ENCODE measurements around the gene NTN3. TPM values are rescaled to one million over a fixed set of nuclear protein-coding genes. Genes with fewer than 3 reads are reported as not detected.
"Not testable (repeated sequence)": the region's sequence is repeated elsewhere in the genome, so short reads cannot be mapped to it uniquely, and the experiment has no call there.

The NTN3 gene
- total RNA-seq, 1 experiment from 2014 or later = not detected

DNA sequence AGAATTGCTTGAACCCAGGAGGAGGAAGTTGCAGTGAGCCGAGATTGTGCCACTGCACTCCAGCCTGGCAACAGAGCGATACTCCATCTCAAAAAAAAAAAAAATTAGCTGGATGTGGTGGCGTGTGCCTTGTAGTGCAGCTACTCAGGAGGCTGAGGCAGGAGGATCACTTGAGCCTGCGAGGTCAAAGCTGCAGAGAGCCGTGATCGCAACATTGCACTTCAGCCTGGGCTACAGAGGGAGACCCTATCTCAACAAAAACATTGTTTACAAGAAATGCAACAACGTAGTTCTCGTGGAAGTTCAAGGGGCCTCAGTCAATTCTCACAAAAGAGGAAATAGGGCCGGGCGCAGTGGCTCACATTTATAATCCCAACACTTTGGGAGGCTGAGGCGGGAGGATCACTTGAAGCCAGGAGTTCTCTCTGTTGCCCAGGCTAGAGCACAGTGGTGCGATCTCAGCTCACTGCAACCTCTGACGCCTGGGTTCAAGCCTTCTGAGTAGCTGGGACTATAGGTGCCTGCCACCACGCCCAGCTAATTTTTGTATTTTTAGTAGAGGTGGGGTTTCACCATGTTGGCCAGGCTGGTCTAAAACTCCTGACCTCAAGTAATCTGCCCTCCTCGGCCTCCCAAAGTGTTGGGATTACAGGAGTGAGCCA, 29.8 kb upstream of the NTN3 start:
- not testable (repeated sequence) for DNase-seq (ENCODE audit: low spot score)

DNA sequence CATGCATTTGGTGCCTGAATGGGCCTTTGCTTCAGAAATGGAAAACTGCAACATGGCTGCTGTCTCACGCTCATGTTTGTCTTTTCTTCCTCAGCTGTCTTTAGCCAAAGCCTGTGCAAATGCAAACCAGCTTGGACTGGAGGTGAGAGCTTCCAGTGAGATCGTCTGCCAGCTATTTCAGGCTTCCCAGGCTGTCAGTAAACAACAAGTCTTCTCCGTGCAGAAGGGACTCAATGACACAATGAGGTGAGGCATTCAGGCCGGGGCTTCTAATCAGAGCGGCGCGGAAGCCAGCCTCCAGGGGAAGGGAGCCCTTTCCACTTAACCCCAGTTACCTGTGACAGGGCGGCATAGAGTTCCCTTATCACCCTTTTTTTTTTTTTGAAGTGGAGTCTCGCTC, 27.5 kb upstream of the NTN3 start:
- DNase-seq (ENCODE audit: low spot score) = no peak

DNA sequence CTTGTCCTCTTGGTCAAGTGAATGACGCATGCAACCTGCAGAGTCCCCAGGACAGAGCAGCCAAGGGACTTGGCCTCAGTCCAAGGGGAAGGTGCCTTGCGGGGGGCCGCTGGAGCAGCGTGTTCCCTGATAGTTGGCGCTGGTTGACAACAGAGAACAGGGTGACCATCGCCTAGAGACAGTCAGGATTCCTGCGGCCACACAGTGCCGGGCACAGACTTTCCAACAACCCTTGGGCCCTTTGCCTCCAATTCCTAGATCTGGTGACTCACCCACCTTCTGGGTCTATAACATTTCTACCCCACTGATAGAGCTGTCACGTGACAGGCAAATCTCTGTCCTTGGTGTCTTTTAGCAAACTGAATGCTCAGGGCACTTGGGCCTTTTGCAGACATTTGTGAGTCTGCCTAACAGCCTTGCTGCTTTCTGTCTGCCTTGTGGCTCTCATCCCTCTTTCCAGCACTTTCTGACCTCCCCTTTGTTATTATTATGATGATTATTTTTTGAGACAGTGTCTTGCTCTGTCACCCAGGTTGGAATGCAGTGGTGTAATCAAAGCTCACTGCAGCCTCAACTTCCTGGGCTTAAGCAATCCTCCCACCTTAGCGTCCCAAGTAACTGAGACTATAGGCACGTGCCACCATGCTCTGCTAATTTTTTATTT, 23.0 kb upstream of the NTN3 start:
- no peak for DNase-seq (ENCODE audit: low spot score)

DNA sequence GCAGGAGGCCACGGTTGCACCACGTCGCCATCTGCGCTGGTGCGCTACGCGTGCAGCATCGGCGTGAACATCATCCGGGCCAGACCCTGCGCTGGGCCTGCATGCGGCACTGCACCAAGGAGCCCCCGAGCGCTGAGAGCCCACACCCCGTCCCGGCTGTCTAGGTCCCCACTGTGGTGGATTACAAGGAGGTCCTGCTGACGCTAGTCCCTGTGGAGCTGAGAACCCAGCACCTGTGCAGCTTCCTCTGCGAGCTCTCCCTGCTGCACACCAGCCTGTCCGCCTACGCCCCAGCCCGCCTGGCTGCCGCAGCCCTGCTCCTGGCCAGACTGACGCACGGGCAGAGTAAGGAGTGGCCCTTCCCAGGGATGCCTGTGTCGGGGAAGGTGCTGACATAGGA, 22.0 kb upstream of the NTN3 start:
- no peak for DNase-seq (ENCODE audit: low spot score)

DNA sequence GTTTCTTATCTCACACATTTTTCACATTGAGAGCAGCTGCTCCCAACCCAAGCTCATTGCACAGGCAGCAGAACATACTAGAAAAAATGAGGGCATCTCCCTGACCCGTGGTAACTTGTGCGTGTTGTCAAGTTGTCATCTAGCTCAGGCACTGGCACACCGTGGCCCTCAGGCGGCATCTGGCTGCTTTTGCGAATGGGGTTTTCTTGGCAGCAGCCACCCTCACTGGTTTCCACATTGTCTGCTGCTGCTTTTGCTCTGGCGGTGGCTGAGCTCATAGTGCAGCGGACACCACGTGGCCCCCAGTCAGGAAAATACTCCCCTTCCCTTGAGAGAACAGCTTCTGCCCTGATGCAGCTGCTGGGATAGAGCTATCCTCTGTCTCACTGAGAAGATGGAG, 20.6 kb upstream of the NTN3 start:
- DNase-seq (ENCODE audit: low spot score) = no peak

DNA sequence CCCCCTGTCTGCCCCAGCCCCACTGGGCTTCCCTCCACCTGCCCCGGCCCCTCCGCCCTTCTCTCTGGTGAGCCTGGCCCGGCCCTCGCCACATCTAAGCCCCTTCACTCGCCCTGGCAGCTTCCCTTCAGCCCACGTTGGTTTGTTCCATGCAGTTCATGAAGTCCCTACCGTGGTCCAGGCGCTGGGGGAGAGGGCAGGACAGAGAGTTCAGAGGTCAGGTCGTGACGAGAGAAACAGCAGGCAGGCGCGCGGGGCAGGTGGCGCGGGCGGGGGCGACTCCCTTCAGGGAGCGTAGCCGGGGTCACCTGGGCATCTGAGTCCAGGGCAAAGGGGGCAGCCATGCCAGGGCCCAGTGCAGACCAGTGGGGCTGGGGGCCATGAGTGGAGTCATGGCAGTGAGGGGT, 20.1 kb upstream of the NTN3 start:
- no peak for DNase-seq (ENCODE audit: low spot score)

DNA sequence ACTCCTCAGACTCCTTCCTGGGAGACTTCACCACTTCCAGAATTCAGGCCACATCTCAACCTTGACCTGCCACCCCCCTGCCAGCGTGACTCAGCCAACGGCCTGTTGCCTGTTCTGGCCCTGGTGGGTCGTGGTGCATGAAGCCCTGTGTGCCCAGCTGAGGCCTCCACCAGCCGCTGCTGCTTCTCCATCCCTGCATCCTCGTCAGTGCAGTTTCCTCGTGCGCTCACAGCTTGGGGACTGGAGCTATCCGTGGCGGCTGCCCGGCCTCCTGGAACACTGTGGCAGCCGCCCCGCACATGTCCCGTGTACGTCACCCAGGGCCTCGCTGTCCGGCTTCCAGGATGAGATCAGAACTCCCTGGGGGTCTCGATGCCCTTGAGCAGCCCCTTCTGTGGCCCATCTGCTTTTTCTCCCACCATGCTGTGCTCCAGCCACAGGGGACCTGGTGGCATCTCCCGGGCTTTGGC, 19.2 kb upstream of the NTN3 start:
- DNase-seq (ENCODE audit: low spot score) = no peak

DNA sequence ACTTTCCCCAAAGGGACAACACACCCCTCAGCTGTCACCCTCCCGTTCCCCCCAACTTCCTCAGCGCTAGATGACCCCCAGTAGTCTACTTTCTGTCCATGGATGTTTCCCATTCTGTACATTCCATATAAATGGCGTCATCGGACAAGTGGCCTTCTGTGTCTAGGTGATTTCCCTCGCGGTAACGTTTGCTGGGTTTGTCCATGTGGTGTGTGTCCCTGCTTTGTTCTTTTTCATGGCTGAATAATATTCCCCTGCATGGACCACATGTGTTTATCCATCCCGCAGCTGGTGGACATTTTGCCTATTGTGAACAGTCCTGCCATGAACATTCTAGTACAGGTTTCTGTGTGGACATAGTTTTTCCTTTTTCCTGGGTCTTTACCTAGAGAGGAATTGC, 18.4 kb upstream of the NTN3 start:
- no peak for DNase-seq (ENCODE audit: low spot score)

DNA sequence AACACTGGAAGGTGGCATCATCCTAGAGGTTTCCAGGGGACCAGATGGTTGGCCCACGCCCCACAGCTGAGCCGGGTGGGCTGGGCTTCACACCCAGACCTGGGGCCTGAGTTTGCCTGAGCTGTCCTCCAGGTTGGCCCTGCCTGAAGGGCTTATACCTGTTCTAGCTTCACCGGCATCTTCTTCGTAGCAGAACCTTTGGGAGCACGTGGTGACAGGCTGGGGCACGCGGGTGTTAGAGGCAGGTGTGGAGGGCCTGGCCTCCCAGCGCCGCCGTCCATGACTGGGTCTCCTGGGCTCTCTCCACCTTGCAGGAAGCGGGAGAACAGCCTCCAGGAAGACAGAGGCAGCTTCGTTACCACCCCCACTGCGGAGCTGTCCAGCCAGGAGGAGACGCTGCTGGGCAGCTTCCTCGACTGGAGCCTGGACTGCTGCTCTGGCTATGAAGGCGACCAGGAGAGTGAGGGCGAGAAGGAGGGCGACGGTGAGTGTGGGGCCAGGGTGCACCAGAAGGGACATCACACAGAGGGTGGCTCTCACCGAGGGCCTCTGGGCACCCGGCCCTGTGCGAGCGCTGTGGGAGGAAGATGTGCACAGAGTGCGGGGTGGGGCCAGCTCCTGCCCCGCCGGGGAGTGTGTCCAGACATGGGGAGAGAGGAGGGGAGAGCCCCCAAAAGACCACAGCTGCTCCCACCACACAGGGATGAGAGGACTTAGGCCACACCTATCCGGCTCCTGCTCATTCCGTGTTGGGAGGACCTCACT, 15.8 kb upstream of the NTN3 start:
- DNase-seq (ENCODE audit: low spot score) = no peak

DNA sequence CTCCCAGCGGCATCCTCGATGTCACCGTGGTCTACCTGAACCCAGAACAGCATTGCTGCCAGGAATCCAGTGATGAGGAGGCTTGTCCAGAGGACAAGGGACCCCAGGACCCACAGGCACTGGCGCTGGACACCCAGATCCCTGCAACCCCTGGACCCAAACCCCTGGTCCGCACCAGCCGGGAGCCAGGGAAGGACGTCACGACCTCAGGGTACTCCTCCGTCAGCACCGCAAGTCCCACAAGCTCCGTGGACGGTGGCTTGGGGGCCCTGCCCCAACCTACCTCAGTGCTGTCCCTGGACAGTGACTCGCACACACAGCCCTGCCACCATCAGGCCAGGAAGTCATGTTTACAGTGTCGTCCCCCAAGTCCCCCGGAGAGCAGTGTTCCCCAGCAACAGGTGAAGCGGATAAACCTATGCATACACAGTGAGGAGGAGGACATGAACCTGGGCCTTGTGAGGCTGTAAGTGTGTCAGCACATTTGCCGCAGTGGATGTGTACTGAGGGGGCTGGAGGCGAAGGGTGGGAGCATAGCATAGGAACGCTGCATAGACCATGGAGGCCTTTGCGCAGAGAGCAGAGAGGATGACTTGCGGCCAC, 14.4 kb upstream of the NTN3 start:
- DNase-seq (ENCODE audit: low spot score) = no peak

DNA sequence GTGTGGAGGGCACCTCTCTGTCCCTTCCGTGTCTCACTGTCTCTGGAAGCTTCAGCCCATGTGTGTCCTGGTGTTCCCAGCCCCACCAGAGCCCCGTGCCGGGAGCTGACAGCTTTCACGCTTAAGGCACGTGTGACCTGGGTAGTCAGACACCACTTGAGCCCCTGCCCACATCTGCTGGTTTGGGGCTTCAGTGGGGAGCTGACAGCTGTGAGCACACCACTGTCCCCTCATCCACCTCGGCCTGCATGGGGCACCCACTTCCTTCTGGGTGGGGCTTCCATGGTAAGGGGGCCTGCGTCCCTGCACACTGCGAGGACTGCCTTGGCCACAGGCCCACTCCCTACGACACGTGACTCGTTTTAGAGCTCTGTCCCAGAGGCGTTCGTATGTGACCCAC, 13.8 kb upstream of the NTN3 start:
- DNase-seq (ENCODE audit: low spot score) = no peak

DNA sequence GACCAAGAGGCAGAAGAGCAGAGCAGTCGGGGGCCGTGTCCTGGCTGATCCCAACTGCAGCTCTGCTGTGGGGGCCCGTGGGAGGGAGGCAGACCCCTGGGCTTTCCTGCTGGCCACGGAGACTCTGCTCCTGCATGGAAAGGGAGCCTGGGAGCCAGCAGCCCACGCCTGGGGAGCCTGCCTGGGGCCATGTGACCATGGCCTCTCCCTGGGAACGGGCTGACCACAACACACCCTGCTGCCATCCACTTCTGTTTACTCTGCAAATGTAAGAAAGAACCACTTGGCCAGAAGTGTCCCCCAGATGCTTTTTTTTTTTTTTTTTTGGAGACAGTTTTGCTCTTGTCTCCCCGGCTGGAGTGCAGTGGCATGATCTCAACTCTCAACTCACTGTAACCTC, 13.2 kb upstream of the NTN3 start:
- DNase-seq (ENCODE audit: low spot score) = no peak

DNA sequence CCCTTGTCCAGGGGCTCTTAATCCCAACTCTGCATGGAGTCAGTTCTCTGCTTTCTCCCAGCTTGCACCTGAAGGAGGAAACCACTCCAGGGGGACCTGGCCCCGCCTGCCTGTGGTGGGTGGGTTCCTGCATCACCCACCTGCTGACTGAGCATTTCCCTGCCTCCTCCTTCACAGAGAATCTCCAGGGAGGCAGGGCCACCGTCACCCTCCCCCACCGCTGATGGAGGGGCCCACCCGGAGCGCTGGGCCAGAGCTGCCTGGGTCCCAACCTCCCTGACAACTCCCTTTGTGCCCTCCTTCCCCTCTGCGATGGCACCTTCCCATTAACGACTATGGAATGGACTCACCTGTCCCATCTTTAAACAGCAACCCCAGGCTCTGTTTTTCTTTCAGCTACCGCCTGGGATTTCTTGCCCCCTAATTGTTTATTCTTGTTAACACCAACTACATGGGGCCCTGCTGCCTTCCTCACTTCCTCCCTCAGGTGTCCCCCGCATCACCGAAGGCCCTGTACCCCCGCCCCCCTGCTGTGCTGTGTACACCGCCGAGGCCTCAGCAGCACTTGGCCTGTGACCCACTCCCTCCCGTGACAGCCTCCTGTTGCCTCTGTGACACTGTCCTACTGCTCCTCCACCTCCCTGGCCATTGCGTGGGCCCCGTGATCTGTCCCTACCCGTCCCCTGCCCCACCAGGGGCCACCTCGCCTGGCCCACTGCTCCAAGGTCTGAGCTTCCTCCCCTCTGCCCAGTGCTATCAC, 12.0 kb upstream of the NTN3 start:
- peak; percentile 31 for DNase-seq (ENCODE audit: low spot score)

DNA sequence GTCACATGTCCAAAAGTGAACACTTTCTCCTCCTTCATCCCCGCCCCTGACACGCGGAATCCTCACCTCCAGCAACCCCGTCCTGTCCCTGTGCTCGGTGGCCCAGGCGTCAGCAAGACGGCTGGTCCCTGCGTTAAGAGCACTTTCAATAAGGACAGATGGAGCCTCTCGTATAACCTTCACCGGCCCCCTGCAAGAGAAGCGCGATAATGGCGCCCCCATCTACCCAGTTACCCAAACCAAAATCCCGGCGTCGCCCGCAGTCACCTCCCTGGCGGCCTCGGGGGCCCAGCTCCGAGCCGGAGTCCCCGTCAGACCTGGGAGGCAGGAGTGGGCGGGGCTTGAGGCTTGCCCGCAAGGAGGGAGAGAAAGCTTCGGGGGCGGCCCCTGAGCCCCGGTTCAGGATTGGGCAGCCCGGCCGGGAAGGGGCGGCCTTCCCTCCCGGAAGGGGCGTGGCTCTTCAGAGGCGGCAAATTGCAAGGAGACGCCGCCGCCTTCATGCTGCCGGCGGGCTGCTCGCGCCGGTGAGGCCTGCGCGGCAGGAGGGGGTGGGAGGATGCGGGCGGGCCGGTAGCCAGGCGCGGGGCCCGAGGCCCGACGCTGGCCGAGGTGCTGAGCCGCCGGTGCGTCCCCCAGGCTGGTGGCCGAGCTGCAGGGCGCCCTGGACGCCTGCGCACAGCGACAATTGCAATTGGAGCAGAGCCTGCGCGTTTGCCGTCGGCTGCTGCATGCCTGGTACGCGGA, 11.3 kb upstream of the NTN3 start, which contains the start of gene TEDC2:
TEDC2 (plus strand) TSS at position 463 of the 744 bp plus-strand sequence; CDS start at position 499, 36 bp downstream.
- DNase-seq (ENCODE audit: low spot score) = peak; percentile 96

DNA sequence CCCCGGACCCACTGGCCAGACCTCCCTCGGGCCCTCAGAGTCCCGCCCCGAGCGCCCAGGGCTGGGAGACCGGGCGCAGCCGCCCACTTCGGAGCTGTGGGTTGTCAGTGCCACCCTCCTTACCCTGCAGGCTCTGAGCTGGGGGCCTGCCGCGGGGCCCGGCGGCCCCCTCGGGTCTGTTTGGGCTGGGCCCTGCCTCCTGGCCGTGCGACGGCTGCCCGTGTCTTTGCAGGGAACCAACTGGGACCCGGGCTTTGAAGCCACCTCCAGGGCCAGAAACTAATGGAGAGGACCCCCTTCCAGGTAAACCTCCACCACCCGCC, 10.7 kb upstream of the NTN3 start:
- no peak for DNase-seq (ENCODE audit: low spot score)

DNA sequence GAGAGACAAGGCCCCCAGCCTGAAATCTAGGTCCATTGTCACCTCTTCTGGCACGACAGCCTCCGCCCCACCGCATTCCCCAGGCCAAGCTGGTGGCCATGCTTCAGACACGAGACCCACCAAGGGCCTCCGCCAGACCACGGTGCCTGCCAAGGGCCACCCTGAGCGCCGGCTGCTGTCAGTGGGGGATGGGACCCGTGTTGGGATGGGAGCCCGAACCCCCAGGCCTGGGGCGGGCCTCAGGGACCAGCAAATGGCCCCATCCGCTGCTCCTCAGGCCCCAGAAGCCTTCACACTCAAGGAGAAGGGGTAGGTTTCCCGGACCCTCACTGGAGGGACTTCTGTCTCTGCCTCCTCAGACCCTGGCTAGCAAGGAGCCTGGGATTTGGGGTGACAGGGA, 10.2 kb upstream of the NTN3 start:
- no peak for DNase-seq (ENCODE audit: low spot score)

DNA sequence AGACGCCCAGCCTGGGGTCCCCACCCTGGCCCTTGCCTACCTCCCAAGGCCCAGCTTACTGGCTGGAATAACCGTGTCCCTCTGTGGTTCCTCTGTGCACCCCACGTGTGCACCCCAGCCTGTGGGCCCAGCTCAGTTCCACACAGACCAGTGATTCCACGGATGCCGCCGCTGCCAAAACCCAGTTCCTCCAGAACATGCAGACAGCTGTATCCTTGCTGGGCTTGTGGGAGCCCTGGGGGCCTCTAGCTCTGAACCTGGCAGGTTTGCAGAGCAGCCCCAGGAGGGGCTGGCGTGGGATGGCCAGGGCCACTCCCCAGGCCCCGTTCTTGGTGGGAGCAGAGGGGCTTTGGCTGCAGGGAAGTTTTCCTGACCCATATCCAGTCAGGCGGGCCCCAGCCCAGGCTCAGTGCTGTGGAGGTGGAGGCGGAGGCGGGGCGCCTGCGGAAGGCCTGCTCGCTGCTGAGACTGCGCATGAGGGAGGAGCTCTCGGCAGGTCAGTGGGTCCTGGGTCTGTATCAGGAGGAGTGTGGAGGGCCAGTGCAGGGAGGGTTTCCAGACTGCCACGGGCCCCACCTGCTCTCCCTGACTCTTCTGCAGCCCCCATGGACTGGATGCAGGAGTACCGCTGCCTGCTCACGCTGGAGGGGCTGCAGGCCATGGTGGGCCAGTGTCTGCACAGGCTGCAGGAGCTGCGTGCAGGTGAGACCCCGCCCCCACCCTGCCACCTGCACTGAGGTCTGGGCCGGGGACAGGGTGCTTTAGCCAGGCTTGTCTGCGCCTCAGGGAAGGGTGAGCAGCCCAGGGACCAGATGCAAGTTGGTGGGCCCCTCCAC, 8.8 kb upstream of the NTN3 start:
- DNase-seq (ENCODE audit: low spot score) = no peak

DNA sequence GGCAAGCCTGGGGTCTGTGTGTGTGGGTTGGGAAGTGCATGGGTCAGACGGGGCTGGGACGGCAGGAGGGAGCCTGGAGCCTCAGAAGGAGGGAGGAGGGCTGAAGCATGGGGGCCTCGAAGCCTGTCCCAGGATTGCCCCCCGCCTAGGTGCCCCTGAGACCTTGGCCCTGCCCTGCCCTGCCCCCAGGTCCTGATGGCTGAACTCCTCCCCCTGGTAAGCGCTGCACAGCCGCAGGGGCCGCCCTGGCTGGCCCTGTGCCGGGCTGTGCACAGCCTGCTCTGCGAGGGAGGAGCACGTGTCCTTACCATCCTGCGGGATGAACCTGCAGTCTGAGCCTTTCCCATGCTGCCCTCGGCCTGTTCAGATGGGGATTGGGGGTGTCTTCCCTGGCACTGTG, 6.8 kb upstream of the NTN3 start:
- DNase-seq (ENCODE audit: low spot score) = no peak

DNA sequence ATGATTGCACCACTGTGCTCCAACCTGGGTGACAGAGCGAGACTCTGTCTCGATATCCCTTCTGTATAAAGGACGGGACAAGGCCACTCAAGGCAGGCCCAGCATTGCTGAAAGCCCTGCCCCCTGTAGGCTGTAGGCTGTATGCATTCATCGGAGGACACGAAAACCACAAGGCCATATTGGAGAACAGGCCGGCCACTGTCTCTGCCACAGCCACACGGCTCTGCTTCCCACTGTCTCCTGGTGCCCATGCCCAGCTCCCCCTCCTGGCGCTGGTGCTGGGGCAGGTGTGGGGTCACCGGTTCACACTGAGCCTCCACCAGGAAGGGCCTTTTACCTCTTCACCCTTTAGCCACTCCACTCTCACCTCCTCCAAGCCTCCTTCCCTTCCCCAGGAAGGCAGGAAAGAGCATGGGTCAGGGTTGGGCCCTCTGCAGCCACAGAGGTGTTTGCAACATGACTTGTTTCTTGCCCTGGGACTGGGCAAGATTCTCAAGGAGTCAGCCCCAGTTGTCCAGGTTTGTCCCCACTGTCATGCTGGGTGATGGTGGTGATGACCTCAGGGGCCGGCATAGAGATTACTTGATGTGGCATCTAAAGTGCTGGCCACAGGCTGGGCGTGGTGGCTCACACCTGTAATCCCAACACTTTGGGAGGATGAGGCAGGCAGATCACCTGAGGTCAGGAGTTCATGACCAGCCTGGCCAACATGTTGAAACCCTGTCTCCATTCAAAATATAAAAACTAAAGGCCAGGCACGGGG, 5.3 kb upstream of the NTN3 start:
- DNase-seq (ENCODE audit: low spot score) = no peak
